CD14-positive monocyte (primary cell): ENCODE results near the gene GTF3C5. TPM values are rescaled to one million over a fixed set of nuclear protein-coding genes. Genes with fewer than 3 reads are reported as not detected.

ENCODE experiments used
- DNase-seq, 3 donors: peaks; one replicate each; pipeline ENCODE4 v3.0.0-alpha.2; 2011 to 2022
- H2AFZ ChIP-seq: 2 replicates; pipeline ENCODE4 v1.6.0; 2012; ENCODE audit warnings: mild to moderate bottlenecking, low read depth, low read length, inconsistent platforms; ENCODE audit not compliant: insufficient read depth, poor library complexity, severe bottlenecking
- H3K27ac ChIP-seq, 2 donors: 1 replicate in 1 of 2; 2 replicates in 1 of 2; pipeline ENCODE4 v1.5.1; 2012 to 2013; ENCODE audit warnings: low read length in 2 of 2, control low read depth in 1 of 2, inconsistent platforms in 1 of 2, low read depth in 1 of 2, mild to moderate bottlenecking in 1 of 2
- H3K27me3 ChIP-seq, 2 donors: one replicate each; pipeline versions ENCODE4 v1.6.0 to v1.6.1; 2011 to 2013; ENCODE audit warnings: low read length in 2 of 2; ENCODE audit not compliant: control insufficient read depth in 2 of 2, insufficient read depth in 2 of 2
- H3K36me3 ChIP-seq, 2 donors: replicated peaks in 1 of 2; 1 replicate in 1 of 2; 2 replicates in 1 of 2; pipeline versions ENCODE4 v1.5.1 to v1.6.1; 2012 to 2013; ENCODE audit warnings: low read length in 2 of 2, control low read depth in 1 of 2, inconsistent platforms in 1 of 2, mild to moderate bottlenecking in 1 of 2; ENCODE audit not compliant: insufficient read depth in 2 of 2, control insufficient read depth in 1 of 2
- H3K4me1 ChIP-seq, 2 donors: 1 replicate in 1 of 2; 2 replicates in 1 of 2; pipeline versions ENCODE4 v1.5.1 to v1.6.1; 2012 to 2013; ENCODE audit warnings: low read length in 2 of 2, control low read depth in 1 of 2, inconsistent platforms in 1 of 2, mild to moderate bottlenecking in 1 of 2, moderate library complexity in 1 of 2; ENCODE audit not compliant: insufficient read depth in 2 of 2, control insufficient read depth in 1 of 2
- H3K4me2 ChIP-seq: replicated peaks from 2 replicates; pipeline ENCODE3; 2012; ENCODE audit warnings: low read length, moderate library complexity, mild to moderate bottlenecking; ENCODE audit not compliant: poor library complexity, severe bottlenecking; ENCODE audit errors: extremely low read depth
- H3K4me3 ChIP-seq, 3 experiments: fragments of 200-600 bp in 1 of 3; sonication (generic) in 1 of 3; replicated peaks in 1 of 3; 1 replicate in 2 of 3; 2 replicates in 1 of 3; pipeline ENCODE4 v1.5.1; 2011 to 2013; ENCODE audit warnings: low read length in 3 of 3, mild to moderate bottlenecking in 3 of 3, control low read depth in 2 of 3, low read depth in 2 of 3, inconsistent platforms in 1 of 3, moderate library complexity in 1 of 3
- H3K79me2 ChIP-seq: 2 replicates; pipeline ENCODE4 v1.6.0; 2012; ENCODE audit warnings: mild to moderate bottlenecking, control low read depth, inconsistent platforms, low read length, moderate library complexity; ENCODE audit not compliant: insufficient read depth
- H3K9ac ChIP-seq: 2 replicates; pipeline ENCODE4 v1.6.0; 2017; ENCODE audit warnings: low read length, mild to moderate bottlenecking; ENCODE audit not compliant: insufficient read depth, poor library complexity, severe bottlenecking
- H3K9me3 ChIP-seq, 2 donors: replicated peaks in 1 of 2; 1 replicate in 1 of 2; 2 replicates in 1 of 2; pipeline versions ENCODE4 v1.5.1 to v1.6.1; 2012 to 2013; ENCODE audit warnings: low read length in 2 of 2, control low read depth in 1 of 2; ENCODE audit not compliant: control insufficient read depth in 1 of 2, insufficient read depth in 1 of 2
- H4K20me1 ChIP-seq: 2 replicates; pipeline ENCODE4 v1.6.0; 2012; ENCODE audit warnings: mild to moderate bottlenecking, low read length, control low read depth, moderate library complexity; ENCODE audit not compliant: insufficient read depth
- H3K27ac Mint-ChIP-seq, 7 donors: one replicate each; pipeline ENCODE4 v1.8.0; 2020; ENCODE audit warnings: mild to moderate bottlenecking in 7 of 7, mixed read lengths in 7 of 7, moderate library complexity in 6 of 7, inconsistent platforms in 2 of 7
- H3K27me3 Mint-ChIP-seq, 3 donors: one replicate each; pipeline ENCODE4 v1.8.0; 2021 to 2022; ENCODE audit warnings: low read depth in 3 of 3, mild to moderate bottlenecking in 3 of 3, mixed read lengths in 3 of 3, moderate library complexity in 3 of 3, inconsistent platforms in 1 of 3
- H3K36me3 Mint-ChIP-seq, 2 donors: one replicate each; pipeline ENCODE4 v1.8.0; 2020; ENCODE audit warnings: mixed read lengths in 2 of 2, inconsistent platforms in 1 of 2, mild to moderate bottlenecking in 1 of 2
- H3K4me1 Mint-ChIP-seq: one replicate; pipeline ENCODE4 v1.8.0; 2020; ENCODE audit warnings: mild to moderate bottlenecking, mixed read lengths
- H3K4me3 Mint-ChIP-seq, 2 donors: one replicate each; pipeline ENCODE4 v1.8.0; 2020; ENCODE audit warnings: mild to moderate bottlenecking in 2 of 2, mixed read lengths in 2 of 2, moderate library complexity in 1 of 2
- H3K9me3 Mint-ChIP-seq, 7 donors: one replicate each; pipeline ENCODE4 v1.8.0; 2020 to 2022; ENCODE audit warnings: mixed read lengths in 7 of 7, mild to moderate bottlenecking in 6 of 7, moderate library complexity in 6 of 7, inconsistent platforms in 2 of 7
- CTCF ChIP-seq: fragments of 200-600 bp; IDR thresholded peaks from one replicate; pipeline ENCODE4 v1.8.0; 2022; ENCODE audit warnings: antibody characterized with exemption, mild to moderate bottlenecking
- WGBS: methylation state at CpG from one replicate; pipeline ENCODE4 v1.1.5; 2013; ENCODE audit warnings: missing lambda C conversion rate; ENCODE audit not compliant: insufficient coverage; 5-methylcytosine and 5-hydroxymethylcytosine counted together
- intact Hi-C, 2 donors: fragments of 100-400 bp; cut with micrococcal nuclease; formaldehyde crosslinking; loops; one replicate each; pipeline versions ENCODE4 v1.15.0 to v1.15.1; 2023
- polyA plus RNA-seq, 3 donors: library from polyadenylated mRNA; depleted of rRNA in 1 of 3; unstranded in 2 of 3; stranded (reverse) in 1 of 3; fragments of 300-500 nt in 2 of 3; fragments of >200 nt in 1 of 3; fragmentation: Illumina TruSeq in 2 of 3; gene quantifications; 1 replicate in 2 of 3; 2 replicates in 1 of 3; pipeline ENCODE4 v1.2.3, GENCODE V29; 2012 to 2021

GTF3C5 gene
- polyA plus RNA-seq, 3 donors: 21.3 to 75.6 (median 24.4) TPM

DNA sequence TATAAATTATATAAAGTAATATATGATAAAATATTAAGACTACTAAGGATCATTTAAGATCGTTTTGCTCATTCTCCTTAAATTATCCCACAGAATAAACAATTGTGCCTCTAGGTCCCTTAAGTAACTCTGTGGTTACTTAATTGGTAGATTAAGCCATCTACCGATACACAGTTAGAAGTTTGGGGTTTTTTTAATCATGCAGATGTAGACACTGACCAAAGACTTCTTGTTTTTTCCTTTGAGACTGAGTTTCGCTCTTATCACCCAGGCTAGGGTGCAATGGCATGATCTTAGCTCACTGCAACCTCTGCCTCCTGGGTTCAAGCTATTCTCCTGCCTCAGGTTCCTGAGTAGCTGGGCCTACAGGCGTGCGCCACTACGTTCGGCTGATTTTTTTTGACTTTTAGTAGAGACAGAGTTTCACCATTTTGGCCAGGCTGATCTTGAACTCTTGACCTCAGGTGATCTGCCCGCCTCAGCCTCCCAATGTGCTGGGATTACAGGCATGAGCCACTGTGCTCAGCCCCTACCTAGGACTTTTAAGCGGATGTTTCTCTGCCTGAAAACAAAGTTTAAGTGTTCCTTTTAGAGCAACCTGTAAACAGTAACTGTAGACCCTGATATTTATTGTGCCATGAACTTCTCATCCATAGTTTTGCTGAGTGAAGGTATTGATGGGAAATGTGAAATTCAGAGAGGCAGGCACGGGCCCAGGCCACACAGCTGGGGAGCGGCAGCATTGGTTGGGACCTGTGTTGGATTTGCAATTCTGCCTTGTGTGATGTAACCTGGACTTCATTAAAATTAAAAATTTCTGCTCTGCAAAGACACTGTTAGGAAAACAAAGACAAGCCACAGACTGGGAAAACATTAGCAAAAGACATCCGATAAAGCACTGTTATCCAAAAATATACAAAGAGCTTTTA lies 42.6 kb downstream of the GTF3C5 start:
- no peak for DNase-seq
- Histone ChIP-seq H3K4me1 (no peaks in the 10 kb centered on the region), H3K79me2 (no peaks in the 10 kb centered on the region), H3K9ac (no peak overlapping the region), H3K4me2 (no peak overlapping the region), H3K4me3 (no peak overlapping the region), H3K36me3 (no peaks in the 10 kb centered on the region), H3K27me3 (peaks cover 0 to 7% of the 10 kb centered on the region in 2 donors), H4K20me1 (no peaks in the 10 kb centered on the region), H3K9me3 (no peaks in the 10 kb centered on the region), H2AFZ (no peak overlapping the region), H3K27ac (no peak overlapping the region)
- Mint-ChIP-seq H3K27ac (no peak overlapping the region), H3K36me3 (no peaks in the 10 kb centered on the region), H3K27me3 (peaks cover 0 to 7% (median 4%) of the 10 kb centered on the region in 3 donors), H3K4me1 (peaks cover 2% of the 10 kb centered on the region), H3K9me3 (no peaks in the 10 kb centered on the region), H3K4me3 (peak overlapping the region in 1 of 2 donors; percentile 18)
- intact Hi-C loops: no loop called here
- TF ChIP-seq CTCF: no peak
- 79% methylated on average over 9 of the region's 12 CpGs for WGBS

- Histone ChIP-seq H3K4me1 (no peaks in the 10 kb centered on the region), H4K20me1 (no peaks in the 10 kb centered on the region), H2AFZ (no peak overlapping the region), H3K27ac (no peak overlapping the region), H3K9ac (no peak overlapping the region), H3K27me3 (peaks cover 0 to 9% of the 10 kb centered on the region in 2 donors), H3K9me3 (no peaks in the 10 kb centered on the region), H3K79me2 (no peaks in the 10 kb centered on the region), H3K4me3 (no peak overlapping the region), H3K4me2 (no peak overlapping the region), H3K36me3 (no peaks in the 10 kb centered on the region)
- no peak for DNase-seq
- Mint-ChIP-seq H3K4me1 (peaks cover 2% of the 10 kb centered on the region), H3K9me3 (no peaks in the 10 kb centered on the region), H3K27me3 (peaks cover 0 to 9% (median 4%) of the 10 kb centered on the region in 3 donors), H3K36me3 (no peaks in the 10 kb centered on the region), H3K27ac (no peak overlapping the region), H3K4me3 (no peak overlapping the region)
- no peak for TF ChIP-seq CTCF
- WGBS: 91% methylated on average over 5 of the region's 8 CpGs
- intact Hi-C loops: no loop called here
Observed at GRCh38 chr9:133074111-133074651, 43.4 kb downstream of the GTF3C5 start.
